Transverse colon (tissue), 4 donors: ENCODE results near the gene SPEM1. TPM values are rescaled to one million over a fixed set of nuclear protein-coding genes. Genes with fewer than 3 reads are reported as not detected.

ENCODE experiments used
- DNase-seq: peaks from one replicate; pipeline ENCODE4 v3.0.0-alpha.2; 2019
- H3K27ac ChIP-seq, 4 donors: fragments of 200-600 bp; sonication (generic); 2 replicates each; pipeline ENCODE4 v1.5.1; 2016 to 2018; ENCODE audit warnings: inconsistent platforms in 4 of 4
- H3K27me3 ChIP-seq: fragments of 200-600 bp; sonication (generic); 2 replicates; pipeline ENCODE4 v1.5.1; 2017; ENCODE audit warnings: inconsistent platforms
- H3K36me3 ChIP-seq, 4 donors: fragments of 200-600 bp; sonication (generic); 2 replicates each; pipeline ENCODE4 v1.5.1; 2017 to 2019; ENCODE audit warnings: inconsistent platforms in 4 of 4
- H3K4me1 ChIP-seq, 4 donors: fragments of 200-600 bp; sonication (generic); 2 replicates each; pipeline ENCODE4 v1.5.1; 2017 to 2020; ENCODE audit warnings: inconsistent platforms in 4 of 4
- H3K4me3 ChIP-seq, 4 donors: fragments of 200-600 bp; sonication (generic); 1 replicate in 1 of 4; 2 replicates in 3 of 4; pipeline versions ENCODE4 v1.5.1 to v1.6.1; 2017 to 2019; ENCODE audit warnings: inconsistent platforms in 4 of 4
- H3K9me3 ChIP-seq, 2 donors: fragments of 200-600 bp; sonication (generic); 2 replicates each; pipeline ENCODE4 v1.5.1; 2017 to 2019; ENCODE audit warnings: inconsistent platforms in 2 of 2
- EP300 ChIP-seq: sonication (generic); formaldehyde crosslinking; IDR thresholded peaks from one replicate; pipeline ENCODE4 v1.6.1; 2017; ENCODE audit warnings: antibody characterized with exemption, low read depth
- POLR2A ChIP-seq: fragments of 450-650 bp; IDR thresholded peaks from one replicate; pipeline ENCODE4 v1.6.1; 2016; ENCODE audit warnings: antibody characterized with exemption, mild to moderate bottlenecking, moderate library complexity
- POLR2AphosphoS5 ChIP-seq, 3 donors: sonication (generic); formaldehyde crosslinking; IDR thresholded peaks; one replicate each; pipeline ENCODE4 v1.6.1; 2016; ENCODE audit warnings: antibody characterized with exemption in 3 of 3
- WGBS, 2 donors: methylation state at CpG; one replicate each; pipeline ENCODE4 v1.1.5; 2018; ENCODE audit warnings: low coverage in 1 of 2; 5-methylcytosine and 5-hydroxymethylcytosine counted together
- in situ Hi-C, 4 donors: fragments of 200-750 bp; cut with MboI; loops; one replicate each; pipeline versions ENCODE4 v1.15.0 to v1.15.1; 2017; ENCODE audit warnings: low sequenced_read_pairs in 3 of 4, low pct_ligation_motif_present in 1 of 4, low pct_unique_long_range_greater_than_20kb in 1 of 4
- intact Hi-C: fragments of 100-400 bp; cut with DNase I; formaldehyde crosslinking; loops from one replicate; pipeline ENCODE4 v1.15.1; 2023; ENCODE audit warnings: low total_unique reads
- total RNA-seq, 4 donors: library from RNA; depleted of rRNA; stranded (reverse); fragments of >200 nt; gene quantifications; one replicate each; pipeline ENCODE4 v1.1.0, GENCODE V29; 2016
- TF ChIP-seq, protein P1 (sequence below), 5 experiments: fragments of 200-600 bp in 3 of 5; fragments of 450-650 bp in 2 of 5; sonication (generic) in 3 of 5; IDR thresholded peaks; 1 replicate in 2 of 5; 2 replicates in 3 of 5; pipeline ENCODE4 v1.5.1; 2016 to 2017; ENCODE audit warnings: antibody characterized with exemption in 5 of 5, inconsistent platforms in 3 of 5, mild to moderate bottlenecking in 2 of 5, moderate library complexity in 1 of 5

The SPEM1 gene
- total RNA-seq, 4 donors from 2014 or later: not detected

DNA sequence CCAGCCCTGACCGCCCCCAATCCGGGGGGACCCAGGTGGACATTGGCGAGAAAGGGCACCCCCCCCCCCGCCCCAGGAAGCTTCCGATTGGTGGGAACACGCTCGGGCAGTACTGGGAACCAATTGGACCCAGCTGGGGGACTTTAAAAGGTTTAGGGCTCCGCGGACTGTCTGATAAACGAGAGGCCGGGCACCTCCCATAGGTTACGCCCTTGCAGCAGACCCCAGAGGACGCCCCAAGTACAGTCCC lies 16.5 kb upstream of the SPEM1 start:
- 0% methylated on average over 11 of the region's 13 CpGs; no CpG with 5 or more reads in 1 of the 2 donors for WGBS, 2 donors
- TF ChIP-seq, protein P1, sequence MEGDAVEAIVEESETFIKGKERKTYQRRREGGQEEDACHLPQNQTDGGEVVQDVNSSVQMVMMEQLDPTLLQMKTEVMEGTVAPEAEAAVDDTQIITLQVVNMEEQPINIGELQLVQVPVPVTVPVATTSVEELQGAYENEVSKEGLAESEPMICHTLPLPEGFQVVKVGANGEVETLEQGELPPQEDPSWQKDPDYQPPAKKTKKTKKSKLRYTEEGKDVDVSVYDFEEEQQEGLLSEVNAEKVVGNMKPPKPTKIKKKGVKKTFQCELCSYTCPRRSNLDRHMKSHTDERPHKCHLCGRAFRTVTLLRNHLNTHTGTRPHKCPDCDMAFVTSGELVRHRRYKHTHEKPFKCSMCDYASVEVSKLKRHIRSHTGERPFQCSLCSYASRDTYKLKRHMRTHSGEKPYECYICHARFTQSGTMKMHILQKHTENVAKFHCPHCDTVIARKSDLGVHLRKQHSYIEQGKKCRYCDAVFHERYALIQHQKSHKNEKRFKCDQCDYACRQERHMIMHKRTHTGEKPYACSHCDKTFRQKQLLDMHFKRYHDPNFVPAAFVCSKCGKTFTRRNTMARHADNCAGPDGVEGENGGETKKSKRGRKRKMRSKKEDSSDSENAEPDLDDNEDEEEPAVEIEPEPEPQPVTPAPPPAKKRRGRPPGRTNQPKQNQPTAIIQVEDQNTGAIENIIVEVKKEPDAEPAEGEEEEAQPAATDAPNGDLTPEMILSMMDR (IDR thresholded peaks at IDR 0.05): peak in 1 of 5 experiments; percentile 14
- no peak for TF ChIP-seq EP300
- H3K36me3 ChIP-seq: no peaks in the 10 kb centered on the region
- peak overlapping the region; percentile 50 to 73 (median 58) for H3K4me3 ChIP-seq
- peaks cover 17% of the 10 kb centered on the region for H3K27me3 ChIP-seq
- intact Hi-C loops (no loop called here), in situ Hi-C loops (no loop called here)
- H3K9me3 ChIP-seq: no peaks in the 10 kb centered on the region
- H3K27ac ChIP-seq: peak overlapping the region; percentile 86 to 98 (median 94)
- DNase-seq: no peak
- peaks cover 13 to 32% (median 22%) of the 10 kb centered on the region in 4 donors for H3K4me1 ChIP-seq

DNA sequence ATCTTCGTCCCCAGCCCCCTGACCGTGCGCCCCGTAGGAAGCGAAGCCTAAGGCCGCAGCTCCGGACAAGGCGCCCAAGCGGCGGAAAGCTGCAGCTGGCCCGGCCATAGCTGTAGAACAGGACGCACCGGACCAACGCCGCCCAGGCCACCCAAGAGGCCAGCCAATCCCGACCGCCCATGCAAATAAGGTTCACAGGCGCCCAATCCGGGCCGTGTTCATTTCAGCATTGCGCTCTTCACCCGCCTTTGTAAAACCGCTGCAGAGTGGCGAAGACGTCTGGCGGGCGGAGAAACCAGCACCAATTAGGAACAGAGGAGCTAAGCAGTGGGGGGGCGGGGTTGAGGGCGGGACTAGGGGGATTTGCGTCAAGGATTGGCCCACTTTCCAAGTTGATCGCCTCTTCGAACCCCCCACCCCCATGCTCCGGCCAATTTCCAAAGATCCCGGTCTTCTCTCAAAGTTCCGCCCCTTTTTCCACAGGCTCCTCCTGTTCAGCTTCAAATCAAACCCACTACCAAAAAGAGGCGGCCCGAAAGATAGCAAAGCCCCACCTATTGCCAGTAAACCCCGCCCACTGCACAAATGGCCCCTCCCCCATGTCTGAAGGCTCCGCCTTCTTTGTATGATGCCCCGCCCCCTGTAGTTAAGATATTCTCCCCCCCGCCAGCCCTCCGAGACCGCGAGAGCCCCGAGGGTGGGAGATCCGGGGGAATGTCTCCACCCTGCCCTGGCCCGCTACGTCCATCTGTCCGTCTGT lies 16.0 kb upstream of the SPEM1 start, which contains the start of gene TMEM256:
Gene TMEM256, minus strand, starts transcription at position 121 of the 760 bp plus-strand sequence. Its CDS starts 13 bp downstream, at position 108.
- peak; percentile 99 for DNase-seq
- no peaks in the 10 kb centered on the region for H3K36me3 ChIP-seq
- H3K27ac ChIP-seq: peak within 1 kb of the TSS; percentile 86 to 98 (median 94)
- 1% methylated on average over 38 of the region's 49 CpGs; no CpG with 5 or more reads in 1 of the 2 donors for WGBS, 2 donors
- peak within 1 kb of the TSS; percentile 50 to 84 (median 66) for H3K4me3 ChIP-seq
- TF ChIP-seq EP300 (no peak), POLR2A (peak; percentile 98), POLR2AphosphoS5 (IDR thresholded peaks at IDR 0.05) (peak; percentile 99)
- TF ChIP-seq, protein P1 (IDR thresholded peaks at IDR 0.05): peak in 1 of 5 experiments; percentile 41
- in situ Hi-C loops (no loop called here), intact Hi-C loops (no loop called here)
- peaks cover 17% of the 10 kb centered on the region for H3K27me3 ChIP-seq
- H3K9me3 ChIP-seq: no peaks in the 10 kb centered on the region
- H3K4me1 ChIP-seq: peaks cover 13 to 32% (median 22%) of the 10 kb centered on the region in 4 donors

- in situ Hi-C loops (no loop called here), intact Hi-C loops (no loop called here)
- peaks cover 13 to 32% (median 22%) of the 10 kb centered on the region in 4 donors for H3K4me1 ChIP-seq
- peak overlapping the region; percentile 47 to 84 (median 66) for H3K4me3 ChIP-seq
- no peaks in the 10 kb centered on the region for H3K36me3 ChIP-seq
- 4% methylated on average over 34 of the region's 65 CpGs; no CpG with 5 or more reads in 1 of the 2 donors for WGBS, 2 donors
- H3K27ac ChIP-seq: peak overlapping the region; percentile 86 to 98 (median 94)
- H3K9me3 ChIP-seq: no peaks in the 10 kb centered on the region
- TF ChIP-seq, protein P1 (IDR thresholded peaks at IDR 0.05): no peak
- TF ChIP-seq EP300: no peak
- TF ChIP-seq POLR2AphosphoS5 (IDR thresholded peaks at IDR 0.05): peak in 2 of 3 donors; percentile 63 to 68
- TF ChIP-seq POLR2A: peak; percentile 39
- H3K27me3 ChIP-seq: peaks cover 17% of the 10 kb centered on the region
- DNase-seq: no peak
These were observed 15.3 kb upstream of the SPEM1 start for GRCh38 chr17:7404737-7405349.
